Kidney epithelial cell (primary cell): ENCODE data around the gene MMEL1. TPM values are rescaled to one million over a fixed set of nuclear protein-coding genes. Genes with fewer than 3 reads are reported as not detected.

ENCODE experiments used
- DNase-seq: peaks from one replicate; pipeline ENCODE4 v3.0.0-alpha.2; 2010; ENCODE audit warnings: low read depth
- H3K27me3 ChIP-seq: 2 replicates; pipeline ENCODE4 v1.6.0; 2011; ENCODE audit warnings: low read length; ENCODE audit not compliant: control insufficient read depth, insufficient read depth
- H3K36me3 ChIP-seq: 2 replicates; pipeline ENCODE4 v1.5.1; 2011; ENCODE audit warnings: low read length; ENCODE audit not compliant: control insufficient read depth, insufficient read depth
- H3K4me3 ChIP-seq: 2 replicates; pipeline ENCODE4 v1.5.1; 2011; ENCODE audit warnings: low read depth, mild to moderate bottlenecking, control low read depth, low read length
- CTCF ChIP-seq: IDR thresholded peaks from 2 replicates; pipeline ENCODE4 v1.5.1; 2011; ENCODE audit warnings: mild to moderate bottlenecking, moderate library complexity, low read length, control low read depth, inconsistent platforms; ENCODE audit not compliant: insufficient read depth, poor library complexity, severe bottlenecking
- total RNA-seq: library from RNA; depleted of rRNA; stranded (reverse); fragments of >200 nt; gene quantifications from 2 replicates; pipeline ENCODE4 v1.2.3, GENCODE V29; 2015

Gene MMEL1
- total RNA-seq, 1 donor from 2014 or later = not detected

- Histone ChIP-seq H3K36me3 (no peaks in the 10 kb centered on the region), H3K4me3 (no peak overlapping the region), H3K27me3 (peaks cover 10% of the 10 kb centered on the region)
- TF ChIP-seq CTCF = no peak
- DNase-seq = no peak
Measured at GRCh38 chr1:2558420-2558819, 74.4 kb downstream of the MMEL1 start.

- TF ChIP-seq CTCF = no peak
- no peaks in the 10 kb centered on the region for H3K36me3 ChIP-seq
- H3K27me3 ChIP-seq = peaks cover 7% of the 10 kb centered on the region
- no peak overlapping the region for H3K4me3 ChIP-seq
- no peak for DNase-seq
Measured at GRCh38 chr1:2557482-2558400, 75.1 kb downstream of the MMEL1 start.

- Histone ChIP-seq H3K4me3 (peak overlapping the region; percentile 31), H3K36me3 (no peaks in the 10 kb centered on the region), H3K27me3 (peaks cover 12% of the 10 kb centered on the region)
- DNase-seq = no peak
- no peak for TF ChIP-seq CTCF
Measured at GRCh38 chr1:2556678-2557481, 75.9 kb downstream of the MMEL1 start.

- H3K27me3 ChIP-seq = peaks cover 12% of the 10 kb centered on the region
- DNase-seq = no peak
- TF ChIP-seq CTCF = peak; percentile 12
- H3K36me3 ChIP-seq = no peaks in the 10 kb centered on the region
- peak within 1 kb of the TSS; percentile 31 for H3K4me3 ChIP-seq
Measured at GRCh38 chr1:2556277-2556677, 76.5 kb downstream of the MMEL1 start, which contains the start of gene TNFRSF14. Gene TNFRSF14, plus strand, starts transcription at chr1:2556371. Its CDS starts 294 bp downstream, at chr1:2556665.

GRCh38 chr1:2555634-2556276 lies 77.1 kb downstream of the MMEL1 start:
- no peak for TF ChIP-seq CTCF
- H3K27me3 ChIP-seq = peaks cover 12% of the 10 kb centered on the region
- DNase-seq = no peak
- no peaks in the 10 kb centered on the region for H3K36me3 ChIP-seq
- peak overlapping the region; percentile 31 for H3K4me3 ChIP-seq
